Measurements from ENCODE around the gene PSD. TPM values are rescaled to one million over a fixed set of nuclear protein-coding genes. Genes with fewer than 3 reads are reported as not detected.

PSD gene
- polyA plus RNA-seq, 3 donors = 0.83 to 2.7 (median 1.2) TPM

GRCh38 chr10:102450124-102450373 is 31.5 kb upstream of the PSD start:
- H3K27ac ChIP-seq (ENCODE audit: low read depth, low read length) = no peak overlapping the region
- 0 to 1% (median 0%) methylated on average over 10 to 11 of the region's 11 CpGs for WGBS, 3 donors

- H3K27ac ChIP-seq (ENCODE audit: low read depth, low read length) = no peak overlapping the region
- 5 to 9% (median 8%) methylated on average over 29 to 30 of the region's 30 CpGs for WGBS, 3 donors
Observed at GRCh38 chr10:102449321-102450123, 30.9 kb upstream of the PSD start.

- 67 to 76% (median 69%) methylated on average over 2 of the region's 2 CpGs for WGBS, 3 donors
Observed at GRCh38 chr10:102444851-102445250, 26.3 kb upstream of the PSD start.

GRCh38 chr10:102438374-102438773 is 19.8 kb upstream of the PSD start:
- H3K27ac ChIP-seq (ENCODE audit: low read depth, low read length) = no peak overlapping the region
- 55 to 74% (median 71%) methylated on average over 1 of the region's 1 CpG for WGBS, 3 donors

More at GRCh38 chr10:102444851-102445250, 26.3 kb upstream of the PSD start:
- no peak overlapping the region for H3K27ac ChIP-seq (ENCODE audit: low read depth, low read length)

GRCh38 chr10:102437515-102437914 is 18.9 kb upstream of the PSD start:
- no peak overlapping the region for H3K27ac ChIP-seq (ENCODE audit: low read depth, low read length)

GRCh38 chr10:102436312-102436711 is 17.7 kb upstream of the PSD start:
- WGBS, 3 donors = 57 to 68% (median 60%) methylated on average over 6 of the region's 6 CpGs

More at GRCh38 chr10:102437515-102437914, 18.9 kb upstream of the PSD start:
- 92 to 97% (median 94%) methylated on average over 3 of the region's 3 CpGs for whole genome bisulfite sequencing, 3 donors

GRCh38 chr10:102435529-102436233 is 17.1 kb upstream of the PSD start:
- 4 to 18% (median 6%) methylated on average over 12 to 14 of the region's 14 CpGs for WGBS, 3 donors

More at GRCh38 chr10:102436312-102436711, 17.7 kb upstream of the PSD start:
- H3K27ac ChIP-seq (ENCODE audit: low read depth, low read length) = no peak overlapping the region

GRCh38 chr10:102435133-102435497 is 16.5 kb upstream of the PSD start:
- no peak overlapping the region for H3K27ac ChIP-seq (ENCODE audit: low read depth, low read length)
- WGBS, 3 donors = 20 to 43% (median 42%) methylated on average over 5 of the region's 5 CpGs

More at GRCh38 chr10:102435529-102436233, 17.1 kb upstream of the PSD start:
- no peak overlapping the region for H3K27ac ChIP-seq (ENCODE audit: low read depth, low read length)

- WGBS, 3 donors = 10 to 34% (median 11%) methylated on average over 9 of the region's 9 CpGs
- no peak overlapping the region for H3K27ac ChIP-seq (ENCODE audit: low read depth, low read length)
Observed at GRCh38 chr10:102434394-102435132, 16.0 kb upstream of the PSD start.

- 42 to 55% (median 43%) methylated on average over 5 of the region's 5 CpGs for WGBS, 3 donors
- no peak overlapping the region for H3K27ac ChIP-seq (ENCODE audit: low read depth, low read length)
Observed at GRCh38 chr10:102433619-102434046, 15.0 kb upstream of the PSD start.

- H3K27ac ChIP-seq (ENCODE audit: low read depth, low read length) = no peak within 1 kb of the TSS
- WGBS, 3 donors = 0% methylated on average over 42 to 52 of the region's 52 CpGs
Observed at GRCh38 chr10:102432162-102432950, 13.8 kb upstream of the PSD start, which contains the start of gene CUEDC2. TSS of gene CUEDC2 (minus strand) at chr10:102432574. CDS start at chr10:102425188, 7,386 bp downstream.

- WGBS, 3 donors = 16 to 25% (median 24%) methylated on average over 4 of the region's 4 CpGs
- H3K27ac ChIP-seq (ENCODE audit: low read depth, low read length) = no peak overlapping the region
Observed at GRCh38 chr10:102431452-102432124, 13.0 kb upstream of the PSD start.

GRCh38 chr10:102429468-102429867 is 10.9 kb upstream of the PSD start:
- H3K27ac ChIP-seq (ENCODE audit: low read depth, low read length) = no peak overlapping the region
- 82 to 93% (median 87%) methylated on average over 8 of the region's 8 CpGs for WGBS, 3 donors

GRCh38 chr10:102426803-102427287 is 8.3 kb upstream of the PSD start:
- no peak overlapping the region for H3K27ac ChIP-seq (ENCODE audit: low read depth, low read length)
- 82 to 87% (median 85%) methylated on average over 7 of the region's 7 CpGs for WGBS, 3 donors

- H3K27ac ChIP-seq (ENCODE audit: low read depth, low read length) = no peak overlapping the region
- 84 to 100% (median 90%) methylated on average over 1 of the region's 1 CpG for WGBS, 3 donors
Observed at GRCh38 chr10:102425444-102425843, 6.9 kb upstream of the PSD start.

GRCh38 chr10:102424916-102425315 is 6.3 kb upstream of the PSD start:
- 86 to 93% (median 91%) methylated on average over 6 of the region's 6 CpGs for WGBS, 3 donors

GRCh38 chr10:102424145-102424544 is 5.6 kb upstream of the PSD start:
- 76 to 93% (median 88%) methylated on average over 9 of the region's 9 CpGs for WGBS, 3 donors
- H3K27ac ChIP-seq (ENCODE audit: low read depth, low read length) = no peak overlapping the region

More at GRCh38 chr10:102424916-102425315, 6.3 kb upstream of the PSD start:
- no peak overlapping the region for H3K27ac ChIP-seq (ENCODE audit: low read depth, low read length)

Data from adipose tissue (tissue), 3 donors.